SK-N-MC (cell line): ENCODE measurements around the gene LMBR1L.

Experiments used
- DNase-seq: peaks from one replicate; pipeline ENCODE4 v3.0.0-alpha.2; 2011; ENCODE audit warnings: low read depth, low spot score
- H3K27ac ChIP-seq: fragments of 200-600 bp; sonication (generic); 2 replicates; pipeline ENCODE4 v1.5.1; 2016; ENCODE audit warnings: mixed run types
- H3K36me3 ChIP-seq: fragments of 200-600 bp; sonication (generic); 2 replicates; pipeline ENCODE4 v1.6.1; 2017; ENCODE audit warnings: antibody characterized with exemption, low read length, mixed read lengths; ENCODE audit not compliant: insufficient read depth
- H3K4me3 ChIP-seq: fragments of 200-600 bp; sonication (generic); 2 replicates; pipeline ENCODE4 v1.5.1; 2016
- H3K9ac ChIP-seq: fragments of 200-600 bp; sonication (generic); 2 replicates; pipeline ENCODE4 v1.8.0; 2017; ENCODE audit warnings: mixed run types, mixed read lengths; ENCODE audit not compliant: insufficient read length
- H3K9me3 ChIP-seq: fragments of 200-600 bp; sonication (generic); 2 replicates; pipeline ENCODE4 v1.6.1; 2017; ENCODE audit warnings: low read depth, mild to moderate bottlenecking, antibody characterized with exemption, low read length, moderate library complexity, mixed read lengths
- EZH2 ChIP-seq: fragments of 200-600 bp; sonication (generic); IDR thresholded peaks from one replicate; pipeline ENCODE4 v1.6.1; 2017; ENCODE audit warnings: antibody characterized with exemption
- FOXP2 ChIP-seq: optimal IDR thresholded peaks from 2 replicates; pipeline ENCODE3; 2011; ENCODE audit warnings: mild to moderate bottlenecking, moderate library complexity; ENCODE audit not compliant: insufficient read depth; ENCODE audit errors: extremely low read length, control extremely low read depth
- POLR2AphosphoS5 ChIP-seq: IDR thresholded peaks from 2 replicates; pipeline ENCODE4 v1.6.1; 2012; ENCODE audit warnings: mild to moderate bottlenecking, low read depth, low read length, borderline replicate concordance

Gene LMBR1L

DNA sequence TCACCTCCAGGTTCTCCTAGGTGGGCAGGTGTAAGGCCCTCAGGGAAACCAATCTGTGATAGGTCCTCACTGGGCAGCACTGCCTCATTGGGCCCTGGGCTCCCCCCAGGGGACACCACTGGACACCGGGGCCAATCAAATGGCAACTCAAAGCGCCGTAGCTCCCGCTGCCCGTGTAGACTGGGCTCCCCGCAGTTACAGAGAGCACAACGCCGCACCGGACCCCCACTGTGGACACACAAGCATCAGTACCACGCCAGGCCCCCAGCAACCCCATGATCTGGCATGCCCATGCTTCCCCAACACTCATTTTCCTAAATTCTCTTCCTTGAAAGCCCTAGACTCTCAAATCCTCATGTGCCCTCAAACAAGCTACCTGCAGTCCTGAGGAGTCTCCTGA lies 56.1 kb downstream of the LMBR1L start:
- H3K9me3 ChIP-seq: no peaks in the 10 kb centered on the region
- no peak overlapping the region for H3K4me3 ChIP-seq
- no peak overlapping the region for H3K9ac ChIP-seq
- TF ChIP-seq POLR2AphosphoS5 (no peak), EZH2 (no peak), FOXP2 (no peak)
- DNase-seq: no peak
- peaks cover 63% of the 10 kb centered on the region for H3K36me3 ChIP-seq
- no peak overlapping the region for H3K27ac ChIP-seq

DNA sequence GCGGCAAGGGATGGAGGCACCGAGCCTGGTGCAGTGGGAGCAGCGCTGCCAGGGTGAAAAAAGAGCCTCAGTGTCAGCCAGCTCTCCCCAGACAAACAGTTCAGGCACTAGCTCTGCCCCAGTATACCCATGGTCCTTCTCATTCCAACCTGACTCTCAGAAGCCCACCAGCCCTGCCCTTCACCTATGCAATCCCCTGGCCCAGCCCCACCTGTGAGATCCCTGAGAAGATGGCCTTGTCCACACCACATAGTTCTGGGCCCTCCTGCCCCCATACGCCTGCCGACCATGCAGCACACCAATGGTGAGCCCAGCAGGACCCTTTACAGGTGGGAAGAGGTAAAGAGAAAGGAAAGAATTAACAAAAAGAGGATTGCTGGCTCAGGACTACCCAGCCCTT lies 56.6 kb downstream of the LMBR1L start:
- TF ChIP-seq EZH2: no peak
- no peak for TF ChIP-seq FOXP2
- TF ChIP-seq POLR2AphosphoS5: no peak
- Histone ChIP-seq H3K27ac (no peak overlapping the region), H3K4me3 (no peak overlapping the region), H3K9me3 (no peaks in the 10 kb centered on the region), H3K9ac (no peak overlapping the region), H3K36me3 (peaks cover 67% of the 10 kb centered on the region)
- no peak for DNase-seq

DNA sequence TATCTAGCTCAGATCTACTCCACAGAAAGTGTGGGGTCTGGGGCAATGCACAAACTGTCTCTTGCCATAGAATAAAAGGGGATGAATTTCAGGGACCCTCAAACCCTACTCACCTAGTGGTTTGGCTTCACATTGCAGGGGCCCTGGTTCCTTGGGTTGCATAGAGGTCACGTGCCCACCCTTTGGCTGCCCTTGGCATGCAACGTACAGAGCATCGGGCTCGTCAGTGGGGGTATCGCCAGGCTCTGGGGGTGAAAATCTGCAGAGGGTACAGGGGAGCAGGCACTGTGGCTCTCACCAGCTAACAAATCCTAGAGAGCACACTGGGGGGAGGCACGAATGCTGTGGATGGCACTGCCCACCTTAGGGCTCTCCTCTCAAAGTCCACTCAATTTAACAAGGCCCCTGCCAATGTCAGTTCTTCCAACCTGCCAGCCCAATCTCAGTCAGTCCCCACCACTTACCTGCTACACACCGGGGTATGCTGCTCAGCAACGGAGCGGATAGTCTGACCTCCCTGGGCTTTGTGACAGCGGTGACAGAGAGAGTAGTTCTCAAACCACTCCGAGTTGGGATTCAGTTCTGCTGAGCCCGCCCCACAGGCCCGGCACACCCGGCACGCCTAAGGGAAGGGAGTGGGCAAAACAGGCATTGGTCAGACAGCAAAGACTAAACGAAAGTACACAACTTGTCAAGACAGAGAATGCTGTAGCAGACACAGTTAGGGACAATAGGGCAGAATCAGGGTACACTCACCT lies 58.0 kb downstream of the LMBR1L start:
- Histone ChIP-seq H3K4me3 (no peak overlapping the region), H3K27ac (no peak overlapping the region), H3K9me3 (no peaks in the 10 kb centered on the region), H3K36me3 (peaks cover 82% of the 10 kb centered on the region), H3K9ac (no peak overlapping the region)
- no peak for TF ChIP-seq EZH2
- no peak for TF ChIP-seq POLR2AphosphoS5
- no peak for TF ChIP-seq FOXP2
- no peak for DNase-seq

DNA sequence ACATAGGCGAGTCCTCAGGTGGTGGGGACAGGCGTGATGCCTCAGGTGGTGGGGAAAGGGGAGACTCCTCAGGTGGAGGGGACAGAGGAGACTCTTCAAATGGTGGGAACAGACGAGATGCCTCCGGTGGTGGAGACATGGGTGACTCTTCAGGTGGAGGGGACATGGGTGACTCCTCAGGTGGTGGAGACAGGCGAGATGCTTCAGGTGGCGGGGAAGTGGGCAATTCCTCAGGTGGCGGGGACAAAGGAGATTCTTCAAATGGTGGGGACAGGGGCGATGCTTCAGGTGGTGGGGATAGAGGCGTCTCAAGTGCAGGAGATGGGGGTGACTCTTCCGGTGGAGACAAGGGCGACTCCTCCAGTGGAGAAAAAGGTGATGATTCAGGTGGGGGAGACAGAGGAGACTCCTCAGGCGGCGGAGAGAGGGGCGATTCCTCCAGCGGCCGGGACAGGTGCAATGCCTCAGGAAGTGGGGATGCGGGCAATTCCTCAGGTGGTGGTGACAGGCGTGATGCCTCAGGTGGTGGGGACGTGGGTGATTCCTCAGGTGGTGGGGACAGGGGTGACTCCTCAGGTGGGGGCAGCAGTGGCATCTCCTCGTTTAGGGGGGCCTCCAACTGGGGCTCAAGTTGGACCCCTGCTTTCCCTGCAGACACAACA lies 58.7 kb downstream of the LMBR1L start:
- Histone ChIP-seq H3K9ac (no peak overlapping the region), H3K27ac (no peak overlapping the region), H3K4me3 (no peak overlapping the region), H3K36me3 (peaks cover 87% of the 10 kb centered on the region), H3K9me3 (no peaks in the 10 kb centered on the region)
- TF ChIP-seq POLR2AphosphoS5: no peak
- no peak for TF ChIP-seq FOXP2
- TF ChIP-seq EZH2: no peak
- no peak for DNase-seq

DNA sequence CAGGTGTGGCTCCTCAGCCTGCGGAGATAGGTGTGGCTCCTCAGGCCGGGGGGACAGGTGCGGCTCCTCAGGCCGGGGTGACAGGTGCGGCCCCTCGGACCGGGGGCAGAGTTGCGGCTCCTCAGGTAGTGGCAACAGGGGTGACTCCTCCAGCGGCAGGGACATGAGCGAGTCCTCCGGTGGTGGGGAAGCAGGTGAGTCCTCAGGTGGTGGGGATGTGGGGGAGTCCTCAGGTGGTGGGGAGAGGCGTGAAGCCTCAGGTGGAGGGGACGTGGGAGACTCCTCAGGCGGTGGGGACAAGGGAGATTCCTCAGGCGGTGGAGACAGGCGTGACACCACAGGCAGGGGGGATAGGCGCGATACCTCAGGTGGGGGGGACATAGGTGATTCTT lies 59.3 kb downstream of the LMBR1L start:
- no peak overlapping the region for H3K4me3 ChIP-seq
- peaks cover 92% of the 10 kb centered on the region for H3K36me3 ChIP-seq
- DNase-seq: no peak
- TF ChIP-seq POLR2AphosphoS5 (no peak), FOXP2 (no peak), EZH2 (no peak)
- H3K27ac ChIP-seq: no peak overlapping the region
- H3K9ac ChIP-seq: no peak overlapping the region
- H3K9me3 ChIP-seq: no peaks in the 10 kb centered on the region

DNA sequence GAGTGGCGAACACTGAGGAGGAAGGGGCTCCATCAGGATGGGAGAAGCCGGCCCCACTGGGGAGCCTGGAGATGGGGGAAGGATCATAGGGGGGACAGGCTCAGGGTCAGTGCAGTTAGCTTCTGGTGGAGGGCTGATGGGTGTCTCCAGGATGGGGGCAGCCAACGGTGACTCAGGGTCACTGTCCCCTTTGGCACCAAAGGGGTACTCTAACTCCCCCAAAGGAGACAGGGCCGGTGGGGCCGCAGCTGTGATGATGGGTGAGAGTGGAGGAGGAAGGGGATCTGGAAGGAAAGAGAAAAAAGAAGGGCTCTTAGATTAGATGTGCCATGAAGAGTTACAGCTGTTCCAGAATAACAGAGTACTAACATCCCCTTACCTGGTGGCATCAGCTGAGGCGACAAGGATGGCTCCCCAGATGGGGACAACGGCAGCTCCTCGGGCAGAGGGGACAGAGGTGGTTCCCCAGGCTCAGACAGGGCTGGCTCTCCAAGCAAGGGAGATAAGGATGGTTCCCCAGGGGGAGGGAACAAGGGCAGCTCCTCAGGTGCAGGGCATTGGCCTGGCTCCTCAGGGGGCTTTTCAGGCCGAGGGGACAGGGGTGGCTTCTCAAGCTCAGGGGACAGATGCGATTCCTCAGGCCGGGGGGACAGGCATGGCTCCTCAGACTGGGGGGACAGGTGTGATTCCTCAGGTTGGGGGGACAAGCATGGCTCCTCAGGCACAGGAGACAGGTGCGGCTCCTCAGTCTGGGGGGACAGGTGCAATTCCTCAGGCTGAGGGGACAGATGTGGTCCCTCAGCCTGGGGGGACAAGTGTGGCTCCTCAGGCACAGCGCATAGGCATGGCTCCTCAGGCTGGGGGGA lies 59.9 kb downstream of the LMBR1L start:
- Histone ChIP-seq H3K9me3 (no peaks in the 10 kb centered on the region), H3K9ac (no peak overlapping the region), H3K4me3 (no peak overlapping the region), H3K27ac (no peak overlapping the region), H3K36me3 (peaks cover 98% of the 10 kb centered on the region)
- TF ChIP-seq EZH2: no peak
- no peak; the same call in 1 of the 2 replicates for TF ChIP-seq POLR2AphosphoS5
- TF ChIP-seq FOXP2: no peak
- DNase-seq: no peak

DNA sequence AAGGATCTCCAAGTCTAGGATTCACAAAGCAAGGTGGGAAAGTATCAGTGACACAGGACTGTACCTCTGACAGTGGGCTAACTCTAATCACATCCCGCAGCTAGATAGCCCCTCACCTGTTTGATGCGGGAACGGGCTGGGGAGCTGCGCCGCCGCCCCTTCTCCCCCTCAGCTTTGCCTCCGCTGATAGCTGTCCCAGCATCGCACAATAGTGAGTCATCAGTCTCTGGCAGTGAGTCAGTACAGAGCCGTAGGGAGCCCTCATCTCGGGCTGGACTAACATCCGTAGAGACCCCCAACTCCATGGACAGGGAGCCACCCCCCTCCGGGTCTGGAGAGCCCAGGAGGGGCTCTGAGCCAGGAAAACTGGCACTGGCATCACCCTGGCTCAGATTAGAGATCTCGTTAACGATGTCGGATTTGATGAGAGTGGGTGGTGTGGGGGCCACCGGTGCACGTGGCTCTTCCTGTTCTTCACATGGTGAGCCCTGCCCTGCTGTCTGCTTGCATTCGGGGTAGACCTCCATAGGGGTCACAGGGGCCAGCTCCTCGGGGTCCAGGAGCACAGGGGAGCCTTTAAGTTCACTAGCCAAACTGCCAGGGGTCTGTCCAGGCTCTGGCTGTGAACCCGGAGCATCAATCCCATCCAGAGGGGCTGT lies 61.0 kb downstream of the LMBR1L start:
- no peak overlapping the region for H3K9ac ChIP-seq
- no peak overlapping the region for H3K27ac ChIP-seq
- peaks cover 95% of the 10 kb centered on the region for H3K36me3 ChIP-seq
- TF ChIP-seq EZH2: no peak
- TF ChIP-seq FOXP2: no peak
- no peak for TF ChIP-seq POLR2AphosphoS5
- H3K4me3 ChIP-seq: no peak overlapping the region
- no peak for DNase-seq
- H3K9me3 ChIP-seq: no peaks in the 10 kb centered on the region

DNA sequence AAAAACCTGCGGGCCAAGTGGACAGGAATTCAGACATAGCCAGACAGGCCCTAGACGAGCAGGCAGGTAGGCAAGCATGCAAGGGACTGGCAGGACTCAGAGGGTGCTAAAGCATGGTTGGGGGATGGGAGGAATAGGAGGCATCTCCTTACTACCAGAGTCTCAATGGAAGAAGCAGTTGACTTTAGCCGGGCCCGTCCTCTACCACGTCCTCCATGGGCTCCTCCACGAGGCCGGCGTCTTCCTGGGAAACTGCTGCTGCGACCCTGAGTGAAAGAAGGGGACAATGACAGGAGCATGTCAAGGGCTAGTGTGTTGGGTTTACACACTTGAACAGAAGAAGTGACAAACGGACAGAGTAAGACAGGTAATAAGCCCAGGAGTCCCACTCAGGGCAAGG lies 61.7 kb downstream of the LMBR1L start:
- Histone ChIP-seq H3K36me3 (peaks cover 95% of the 10 kb centered on the region), H3K9ac (no peak overlapping the region), H3K27ac (no peak overlapping the region), H3K4me3 (no peak overlapping the region), H3K9me3 (no peaks in the 10 kb centered on the region)
- TF ChIP-seq POLR2AphosphoS5: no peak
- no peak for TF ChIP-seq FOXP2
- no peak for TF ChIP-seq EZH2
- no peak for DNase-seq
